ENCODE measurements around the gene AOPEP. TPM values are rescaled to one million over a fixed set of nuclear protein-coding genes. Genes with fewer than 3 reads are reported as not detected.

Gene AOPEP
- total and polyA plus RNA-seq, 2 donors: 9.6 to 36.5 TPM

- Histone ChIP-seq H3K4me3 (ENCODE audit: low read length in 2 of 2) (no peak overlapping the region), H3K9me3 (ENCODE audit: control insufficient read depth in 2 of 2, insufficient read depth in 1 of 2, low read length in 1 of 2) (no peaks in the 10 kb centered on the region), H3K36me3 (ENCODE audit: control insufficient read depth in 2 of 2, insufficient read depth in 2 of 2, low read length in 1 of 2) (no peaks in the 10 kb centered on the region), H3K4me1 (ENCODE audit: control insufficient read depth in 2 of 2, insufficient read depth in 2 of 2, low read length in 2 of 2) (peaks cover 0 to 6% of the 10 kb centered on the region in 2 donors), H3K27ac (ENCODE audit: low read depth in 1 of 2, low read length in 1 of 2) (no peak overlapping the region), H3K27me3 (ENCODE audit: control insufficient read depth in 2 of 2, insufficient read depth in 1 of 2, low read length in 1 of 2) (no peaks in the 10 kb centered on the region)
- WGBS: 95% methylated on average over 2 of the region's 2 CpGs
- DNase-seq (ENCODE audit: low read depth in 6 of 9, low spot score in 9 of 9): no peak
These were observed 334.4 kb downstream of the AOPEP start for GRCh38 chr9:95060916-95061315.

- Histone ChIP-seq H3K4me3 (ENCODE audit: low read length in 2 of 2) (no peak overlapping the region), H3K4me1 (ENCODE audit: control insufficient read depth in 2 of 2, insufficient read depth in 2 of 2, low read length in 2 of 2) (peaks cover 0 to 6% of the 10 kb centered on the region in 2 donors), H3K27ac (ENCODE audit: low read depth in 1 of 2, low read length in 1 of 2) (no peak overlapping the region), H3K36me3 (ENCODE audit: control insufficient read depth in 2 of 2, insufficient read depth in 2 of 2, low read length in 1 of 2) (no peaks in the 10 kb centered on the region), H3K27me3 (ENCODE audit: control insufficient read depth in 2 of 2, insufficient read depth in 1 of 2, low read length in 1 of 2) (no peaks in the 10 kb centered on the region), H3K9me3 (ENCODE audit: control insufficient read depth in 2 of 2, insufficient read depth in 1 of 2, low read length in 1 of 2) (no peaks in the 10 kb centered on the region)
- DNase-seq (ENCODE audit: low read depth in 6 of 9, low spot score in 9 of 9): no peak
- WGBS: 61% methylated on average over 13 of the region's 13 CpGs
These were observed 335.6 kb downstream of the AOPEP start for GRCh38 chr9:95061916-95062595.

GRCh38 chr9:95062596-95063065 lies 336.1 kb downstream of the AOPEP start:
- H3K27me3 ChIP-seq (ENCODE audit: control insufficient read depth in 2 of 2, insufficient read depth in 1 of 2, low read length in 1 of 2): no peaks in the 10 kb centered on the region
- no peak for DNase-seq (ENCODE audit: low read depth in 6 of 9, low spot score in 9 of 9)
- H3K9me3 ChIP-seq (ENCODE audit: control insufficient read depth in 2 of 2, insufficient read depth in 1 of 2, low read length in 1 of 2): no peaks in the 10 kb centered on the region
- peaks cover 0 to 6% of the 10 kb centered on the region in 2 donors for H3K4me1 ChIP-seq (ENCODE audit: control insufficient read depth in 2 of 2, insufficient read depth in 2 of 2, low read length in 2 of 2)
- H3K4me3 ChIP-seq (ENCODE audit: low read length in 2 of 2): no peak overlapping the region
- no peaks in the 10 kb centered on the region for H3K36me3 ChIP-seq (ENCODE audit: control insufficient read depth in 2 of 2, insufficient read depth in 2 of 2, low read length in 1 of 2)
- H3K27ac ChIP-seq (ENCODE audit: low read depth in 1 of 2, low read length in 1 of 2): no peak overlapping the region
- 81% methylated on average over 7 of the region's 7 CpGs for WGBS

- Histone ChIP-seq H3K36me3 (ENCODE audit: control insufficient read depth in 2 of 2, insufficient read depth in 2 of 2, low read length in 1 of 2) (no peaks in the 10 kb centered on the region), H3K4me1 (ENCODE audit: control insufficient read depth in 2 of 2, insufficient read depth in 2 of 2, low read length in 2 of 2) (peaks cover 0 to 6% of the 10 kb centered on the region in 2 donors), H3K27ac (ENCODE audit: low read depth in 1 of 2, low read length in 1 of 2) (no peak overlapping the region), H3K4me3 (ENCODE audit: low read length in 2 of 2) (no peak overlapping the region), H3K9me3 (ENCODE audit: control insufficient read depth in 2 of 2, insufficient read depth in 1 of 2, low read length in 1 of 2) (no peaks in the 10 kb centered on the region), H3K27me3 (ENCODE audit: control insufficient read depth in 2 of 2, insufficient read depth in 1 of 2, low read length in 1 of 2) (no peaks in the 10 kb centered on the region)
- 94% methylated on average over 10 of the region's 10 CpGs for WGBS
- DNase-seq (ENCODE audit: low read depth in 6 of 9, low spot score in 9 of 9): no peak
These were observed 336.8 kb downstream of the AOPEP start for GRCh38 chr9:95063300-95063699.

GRCh38 chr9:95065224-95065623 lies 338.7 kb downstream of the AOPEP start:
- H3K27me3 ChIP-seq (ENCODE audit: control insufficient read depth in 2 of 2, insufficient read depth in 1 of 2, low read length in 1 of 2): no peaks in the 10 kb centered on the region
- WGBS: 96% methylated on average over 11 of the region's 11 CpGs
- H3K4me3 ChIP-seq (ENCODE audit: low read length in 2 of 2): no peak overlapping the region
- no peaks in the 10 kb centered on the region for H3K9me3 ChIP-seq (ENCODE audit: control insufficient read depth in 2 of 2, insufficient read depth in 1 of 2, low read length in 1 of 2)
- peaks cover 0 to 6% of the 10 kb centered on the region in 2 donors for H3K4me1 ChIP-seq (ENCODE audit: control insufficient read depth in 2 of 2, insufficient read depth in 2 of 2, low read length in 2 of 2)
- DNase-seq (ENCODE audit: low read depth in 6 of 9, low spot score in 9 of 9): no peak
- no peaks in the 10 kb centered on the region for H3K36me3 ChIP-seq (ENCODE audit: control insufficient read depth in 2 of 2, insufficient read depth in 2 of 2, low read length in 1 of 2)
- H3K27ac ChIP-seq (ENCODE audit: low read depth in 1 of 2, low read length in 1 of 2): no peak overlapping the region

GRCh38 chr9:95067057-95067456 lies 340.6 kb downstream of the AOPEP start:
- over 99% methylated on average over 6 of the region's 6 CpGs for WGBS
- peaks cover 0 to 6% of the 10 kb centered on the region in 2 donors for H3K4me1 ChIP-seq (ENCODE audit: control insufficient read depth in 2 of 2, insufficient read depth in 2 of 2, low read length in 2 of 2)
- no peak overlapping the region for H3K4me3 ChIP-seq (ENCODE audit: low read length in 2 of 2)
- H3K27ac ChIP-seq (ENCODE audit: low read depth in 1 of 2, low read length in 1 of 2): no peak overlapping the region
- H3K27me3 ChIP-seq (ENCODE audit: control insufficient read depth in 2 of 2, insufficient read depth in 1 of 2, low read length in 1 of 2): no peaks in the 10 kb centered on the region
- no peaks in the 10 kb centered on the region for H3K9me3 ChIP-seq (ENCODE audit: control insufficient read depth in 2 of 2, insufficient read depth in 1 of 2, low read length in 1 of 2)
- no peak for DNase-seq (ENCODE audit: low read depth in 6 of 9, low spot score in 9 of 9)
- no peaks in the 10 kb centered on the region for H3K36me3 ChIP-seq (ENCODE audit: control insufficient read depth in 2 of 2, insufficient read depth in 2 of 2, low read length in 1 of 2)

GRCh38 chr9:95067897-95068296 lies 341.4 kb downstream of the AOPEP start:
- Histone ChIP-seq H3K9me3 (ENCODE audit: control insufficient read depth in 2 of 2, insufficient read depth in 1 of 2, low read length in 1 of 2) (no peaks in the 10 kb centered on the region), H3K27me3 (ENCODE audit: control insufficient read depth in 2 of 2, insufficient read depth in 1 of 2, low read length in 1 of 2) (no peaks in the 10 kb centered on the region), H3K4me1 (ENCODE audit: control insufficient read depth in 2 of 2, insufficient read depth in 2 of 2, low read length in 2 of 2) (no peaks in the 10 kb centered on the region), H3K27ac (ENCODE audit: low read depth in 1 of 2, low read length in 1 of 2) (no peak overlapping the region), H3K36me3 (ENCODE audit: control insufficient read depth in 2 of 2, insufficient read depth in 2 of 2, low read length in 1 of 2) (no peaks in the 10 kb centered on the region), H3K4me3 (ENCODE audit: low read length in 2 of 2) (no peak overlapping the region)
- WGBS: 50% methylated on average over 2 of the region's 2 CpGs
- no peak for DNase-seq (ENCODE audit: low read depth in 6 of 9, low spot score in 9 of 9)

GRCh38 chr9:95070549-95071021 lies 344.1 kb downstream of the AOPEP start:
- Histone ChIP-seq H3K9me3 (ENCODE audit: control insufficient read depth in 2 of 2, insufficient read depth in 1 of 2, low read length in 1 of 2) (no peaks in the 10 kb centered on the region), H3K36me3 (ENCODE audit: control insufficient read depth in 2 of 2, insufficient read depth in 2 of 2, low read length in 1 of 2) (no peaks in the 10 kb centered on the region), H3K27ac (ENCODE audit: low read depth in 1 of 2, low read length in 1 of 2) (no peak overlapping the region), H3K4me3 (ENCODE audit: low read length in 2 of 2) (no peak overlapping the region), H3K27me3 (ENCODE audit: control insufficient read depth in 2 of 2, insufficient read depth in 1 of 2, low read length in 1 of 2) (no peaks in the 10 kb centered on the region), H3K4me1 (ENCODE audit: control insufficient read depth in 2 of 2, insufficient read depth in 2 of 2, low read length in 2 of 2) (no peaks in the 10 kb centered on the region)
- 97% methylated on average over 8 of the region's 8 CpGs for WGBS
- DNase-seq (ENCODE audit: low read depth in 6 of 9, low spot score in 9 of 9): no peak

- no peak overlapping the region for H3K4me3 ChIP-seq (ENCODE audit: low read length in 2 of 2)
- H3K4me1 ChIP-seq (ENCODE audit: control insufficient read depth in 2 of 2, insufficient read depth in 2 of 2, low read length in 2 of 2): no peaks in the 10 kb centered on the region
- H3K27me3 ChIP-seq (ENCODE audit: control insufficient read depth in 2 of 2, insufficient read depth in 1 of 2, low read length in 1 of 2): no peaks in the 10 kb centered on the region
- H3K9me3 ChIP-seq (ENCODE audit: control insufficient read depth in 2 of 2, insufficient read depth in 1 of 2, low read length in 1 of 2): no peaks in the 10 kb centered on the region
- no peaks in the 10 kb centered on the region for H3K36me3 ChIP-seq (ENCODE audit: control insufficient read depth in 2 of 2, insufficient read depth in 2 of 2, low read length in 1 of 2)
- 97% methylated on average over 5 of the region's 5 CpGs for WGBS
- H3K27ac ChIP-seq (ENCODE audit: low read depth in 1 of 2, low read length in 1 of 2): no peak overlapping the region
- no peak for DNase-seq (ENCODE audit: low read depth in 6 of 9, low spot score in 9 of 9)
These were observed 345.0 kb downstream of the AOPEP start for GRCh38 chr9:95071450-95071849.
